ENCODE measurements around the gene CANT1. TPM values are rescaled to one million over a fixed set of nuclear protein-coding genes. Genes with fewer than 3 reads are reported as not detected.

The CANT1 gene
- total RNA-seq, 1 experiment from 2014 or later = 33.0 TPM

- no peak overlapping the region for H2BK5ac ChIP-seq (ENCODE audit: insufficient read length, low read length)
- H4K5ac ChIP-seq (ENCODE audit: insufficient read length, low read depth, low read length) = no peak overlapping the region
- no peak overlapping the region for H2AK5ac ChIP-seq (ENCODE audit: insufficient read length, low read length)
- WGBS (ENCODE audit: extremely low coverage, insufficient read length, low lambda C conversion rate) = no CpG with 5 or more reads among the region's 21 CpGs
- H2BK15ac ChIP-seq (ENCODE audit: low read depth, low read length) = no peak overlapping the region
- TF ChIP-seq, protein P1, sequence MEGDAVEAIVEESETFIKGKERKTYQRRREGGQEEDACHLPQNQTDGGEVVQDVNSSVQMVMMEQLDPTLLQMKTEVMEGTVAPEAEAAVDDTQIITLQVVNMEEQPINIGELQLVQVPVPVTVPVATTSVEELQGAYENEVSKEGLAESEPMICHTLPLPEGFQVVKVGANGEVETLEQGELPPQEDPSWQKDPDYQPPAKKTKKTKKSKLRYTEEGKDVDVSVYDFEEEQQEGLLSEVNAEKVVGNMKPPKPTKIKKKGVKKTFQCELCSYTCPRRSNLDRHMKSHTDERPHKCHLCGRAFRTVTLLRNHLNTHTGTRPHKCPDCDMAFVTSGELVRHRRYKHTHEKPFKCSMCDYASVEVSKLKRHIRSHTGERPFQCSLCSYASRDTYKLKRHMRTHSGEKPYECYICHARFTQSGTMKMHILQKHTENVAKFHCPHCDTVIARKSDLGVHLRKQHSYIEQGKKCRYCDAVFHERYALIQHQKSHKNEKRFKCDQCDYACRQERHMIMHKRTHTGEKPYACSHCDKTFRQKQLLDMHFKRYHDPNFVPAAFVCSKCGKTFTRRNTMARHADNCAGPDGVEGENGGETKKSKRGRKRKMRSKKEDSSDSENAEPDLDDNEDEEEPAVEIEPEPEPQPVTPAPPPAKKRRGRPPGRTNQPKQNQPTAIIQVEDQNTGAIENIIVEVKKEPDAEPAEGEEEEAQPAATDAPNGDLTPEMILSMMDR (conservative IDR thresholded peaks at IDR 0.05) = no peak
- H2BK12ac ChIP-seq (ENCODE audit: insufficient read length, low read depth, low read length) = no peak overlapping the region
- no peak overlapping the region for H3T11ph ChIP-seq (ENCODE audit: low read length)
- no peak overlapping the region for H3K9ac ChIP-seq (ENCODE audit: extremely low read depth, insufficient read length, low read length)
- no peak overlapping the region for H3K23ac ChIP-seq (ENCODE audit: insufficient read length, low read depth, low read length)
- no peak overlapping the region for H2AFZ ChIP-seq (ENCODE audit: low read length)
- H3K23me2 ChIP-seq (ENCODE audit: insufficient read length, low read depth, low read length, poor library complexity, severe bottlenecking) = no peaks in the 10 kb centered on the region
- no peaks in the 10 kb centered on the region for H3K79me2 ChIP-seq (ENCODE audit: insufficient read depth, low read length)
- no peak overlapping the region for H3K18ac ChIP-seq (ENCODE audit: insufficient read length, low read depth, low read length)
- no peak overlapping the region for H4K91ac ChIP-seq (ENCODE audit: insufficient read length, low read depth, low read length)
- H3K4me1 Mint-ChIP-seq = peaks cover 0 to 14% of the 10 kb centered on the region in 2 experiments; a peak in 2 of 4 replicates
- H3K4ac ChIP-seq (ENCODE audit: low read depth, low read length) = no peak overlapping the region
- H3K4me2 ChIP-seq (ENCODE audit: insufficient read depth, insufficient read length, low read length) = no peak overlapping the region
- H3K27ac ChIP-seq (ENCODE audit: insufficient read length, low read depth, low read length) = no peak overlapping the region
- H3K56ac ChIP-seq (ENCODE audit: insufficient read length, low read depth, low read length) = no peak overlapping the region
- no peak overlapping the region for H4K8ac ChIP-seq (replicated peaks; ENCODE audit: insufficient read length, low read depth, low read length)
- H3K27me3 Mint-ChIP-seq (ENCODE audit: low read depth) = peaks cover 72% of the 10 kb centered on the region
- H3K4me1 ChIP-seq (ENCODE audit: insufficient read depth, low read length) = no peaks in the 10 kb centered on the region
- peaks cover 0 to 4% (median 3%) of the 10 kb centered on the region in 3 experiments; a peak in 2 of 7 replicates for H3K36me3 Mint-ChIP-seq (ENCODE audit: insufficient read depth in 1 of 3, low read depth in 3 of 3)
- no peak overlapping the region for H2BK20ac ChIP-seq (ENCODE audit: low read depth, low read length, poor library complexity, severe bottlenecking)
- H3K9me3 ChIP-seq (ENCODE audit: control insufficient read depth, low read depth, low read length) = no peaks in the 10 kb centered on the region
- H3K79me1 ChIP-seq (ENCODE audit: insufficient read depth, low read depth, low read length, poor library complexity, severe bottlenecking) = no peaks in the 10 kb centered on the region
- H3K9me3 Mint-ChIP-seq = peaks cover 19 to 20% of the 10 kb centered on the region in 2 experiments
- no peak overlapping the region for H3K27ac Mint-ChIP-seq
- DNase-seq = no peak
- no peak overlapping the region for H3K4me3 Mint-ChIP-seq
- H3K14ac ChIP-seq (ENCODE audit: insufficient read depth, low read length) = no peak overlapping the region
- no peaks in the 10 kb centered on the region for H3K27me3 ChIP-seq (ENCODE audit: insufficient read depth, low read length)
- H2BK120ac ChIP-seq (ENCODE audit: low read depth, low read length, poor library complexity, severe bottlenecking) = no peak overlapping the region
- no peaks in the 10 kb centered on the region for H4K20me1 ChIP-seq (ENCODE audit: control insufficient read depth, insufficient read depth, insufficient read length)
Measured at GRCh38 chr17:79048826-79049755, 39.5 kb upstream of the CANT1 start.
